ENCODE data around the gene CLDN11.
A peak's percentile ranks its signal among the peaks of the same experiment; 100 is the strongest.

Gene CLDN11

GRCh38 chr3:170426240-170426797 is 7.7 kb downstream of the CLDN11 start:
- DNase-seq (ENCODE audit: low spot score) = no peak

GRCh38 chr3:170428095-170428494 is 9.4 kb downstream of the CLDN11 start:
- DNase-seq (ENCODE audit: low spot score) = no peak

GRCh38 chr3:170429050-170429449 is 10.4 kb downstream of the CLDN11 start:
- DNase-seq (ENCODE audit: low spot score) = peak; percentile 76

- no peak for DNase-seq (ENCODE audit: low spot score)
Observed at GRCh38 chr3:170431054-170431453, 12.4 kb downstream of the CLDN11 start.

- no peak for DNase-seq (ENCODE audit: low spot score)
Observed at GRCh38 chr3:170432416-170432815, 13.7 kb downstream of the CLDN11 start.

- DNase-seq (ENCODE audit: low spot score) = no peak
Observed at GRCh38 chr3:170436697-170437096, 18.0 kb downstream of the CLDN11 start.

GRCh38 chr3:170437176-170437575 is 18.5 kb downstream of the CLDN11 start:
- no peak for DNase-seq (ENCODE audit: low spot score)

- no peak for DNase-seq (ENCODE audit: low spot score)
Observed at GRCh38 chr3:170437696-170438407, 19.2 kb downstream of the CLDN11 start.

GRCh38 chr3:170438836-170439235 is 20.2 kb downstream of the CLDN11 start:
- no peak for DNase-seq (ENCODE audit: low spot score)

GRCh38 chr3:170440344-170440743 is 21.7 kb downstream of the CLDN11 start:
- no peak for DNase-seq (ENCODE audit: low spot score)

- DNase-seq (ENCODE audit: low spot score) = no peak
Observed at GRCh38 chr3:170441412-170441811, 22.7 kb downstream of the CLDN11 start.

GRCh38 chr3:170442947-170443346 is 24.3 kb downstream of the CLDN11 start:
- no peak for DNase-seq (ENCODE audit: low spot score)

- DNase-seq (ENCODE audit: low spot score) = no peak
Observed at GRCh38 chr3:170443457-170443856, 24.8 kb downstream of the CLDN11 start.

GRCh38 chr3:170448584-170448983 is 29.9 kb downstream of the CLDN11 start:
- DNase-seq (ENCODE audit: low spot score) = no peak

GRCh38 chr3:170450039-170450438 is 31.4 kb downstream of the CLDN11 start:
- DNase-seq (ENCODE audit: low spot score) = no peak

GRCh38 chr3:170454509-170454908 is 35.8 kb downstream of the CLDN11 start:
- no peak for DNase-seq (ENCODE audit: low spot score)

- no peak for DNase-seq (ENCODE audit: low spot score)
Observed at GRCh38 chr3:170458285-170458684, 39.6 kb downstream of the CLDN11 start.

- DNase-seq (ENCODE audit: low spot score) = no peak
Observed at GRCh38 chr3:170463011-170463410, 44.3 kb downstream of the CLDN11 start.

GRCh38 chr3:170465955-170466354 is 47.3 kb downstream of the CLDN11 start:
- no peak for DNase-seq (ENCODE audit: low spot score)

- no peak for DNase-seq (ENCODE audit: low spot score)
Observed at GRCh38 chr3:170467007-170467406, 48.3 kb downstream of the CLDN11 start.

GRCh38 chr3:170467571-170468147 is 49.0 kb downstream of the CLDN11 start:
- no peak for DNase-seq (ENCODE audit: low spot score)

- DNase-seq (ENCODE audit: low spot score) = peak; percentile 79
Observed at GRCh38 chr3:170469151-170470062, 50.7 kb downstream of the CLDN11 start.

All from GM03348 (cell line).